ENCODE measurements around the gene TTC33.

The TTC33 gene

DNA sequence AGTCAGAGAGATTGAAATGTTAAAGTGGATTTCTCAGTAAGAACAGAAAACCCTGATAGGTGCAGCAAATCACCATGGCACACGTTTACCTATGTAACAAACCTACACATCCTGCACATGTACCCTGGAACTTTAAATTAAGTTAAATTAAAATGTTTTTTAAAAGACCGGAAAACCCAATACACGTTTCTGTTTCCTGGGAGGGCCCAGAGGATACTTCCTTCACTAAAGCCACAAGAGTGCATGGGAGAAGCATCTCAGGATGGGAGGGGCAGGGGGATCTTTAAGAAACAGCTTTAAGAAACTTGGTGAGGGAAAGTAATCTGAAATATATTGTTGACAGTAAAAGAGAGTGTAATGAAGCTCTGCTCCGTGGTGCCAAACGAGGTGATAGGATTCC, 240.8 kb downstream of the TTC33 start:
- H4K20me1 ChIP-seq (ENCODE audit: low read depth, low read length), result no peaks in the 10 kb centered on the region
- H3K36me3 ChIP-seq (ENCODE audit: low read length), result no peaks in the 10 kb centered on the region
- H3K4me3 ChIP-seq (ENCODE audit: insufficient read depth, low read length, poor library complexity, severe bottlenecking), result no peak overlapping the region
- H3F3A ChIP-seq (ENCODE audit: insufficient read depth), result no peaks in the 10 kb centered on the region
- no peak overlapping the region for H3K27ac ChIP-seq (ENCODE audit: low read depth, low read length)
- H3K4me2 ChIP-seq (ENCODE audit: low read depth, low read length, poor library complexity, severe bottlenecking), result no peak overlapping the region
- TF ChIP-seq, protein P1, sequence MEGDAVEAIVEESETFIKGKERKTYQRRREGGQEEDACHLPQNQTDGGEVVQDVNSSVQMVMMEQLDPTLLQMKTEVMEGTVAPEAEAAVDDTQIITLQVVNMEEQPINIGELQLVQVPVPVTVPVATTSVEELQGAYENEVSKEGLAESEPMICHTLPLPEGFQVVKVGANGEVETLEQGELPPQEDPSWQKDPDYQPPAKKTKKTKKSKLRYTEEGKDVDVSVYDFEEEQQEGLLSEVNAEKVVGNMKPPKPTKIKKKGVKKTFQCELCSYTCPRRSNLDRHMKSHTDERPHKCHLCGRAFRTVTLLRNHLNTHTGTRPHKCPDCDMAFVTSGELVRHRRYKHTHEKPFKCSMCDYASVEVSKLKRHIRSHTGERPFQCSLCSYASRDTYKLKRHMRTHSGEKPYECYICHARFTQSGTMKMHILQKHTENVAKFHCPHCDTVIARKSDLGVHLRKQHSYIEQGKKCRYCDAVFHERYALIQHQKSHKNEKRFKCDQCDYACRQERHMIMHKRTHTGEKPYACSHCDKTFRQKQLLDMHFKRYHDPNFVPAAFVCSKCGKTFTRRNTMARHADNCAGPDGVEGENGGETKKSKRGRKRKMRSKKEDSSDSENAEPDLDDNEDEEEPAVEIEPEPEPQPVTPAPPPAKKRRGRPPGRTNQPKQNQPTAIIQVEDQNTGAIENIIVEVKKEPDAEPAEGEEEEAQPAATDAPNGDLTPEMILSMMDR (IDR thresholded peaks at IDR 0.05; ENCODE audit: insufficient read depth, low read length, poor library complexity, severe bottlenecking), result no peak
- TF ChIP-seq EZH2phosphoT487 (conservative IDR thresholded peaks at IDR 0.05; ENCODE audit: low read length), result no peak
- no peaks in the 10 kb centered on the region for H3K27me3 ChIP-seq (ENCODE audit: low read length)
- H3K9me3 ChIP-seq (ENCODE audit: insufficient read depth, low read length), result no peaks in the 10 kb centered on the region
- no peaks in the 10 kb centered on the region for H3K79me2 ChIP-seq (ENCODE audit: insufficient read depth, low read length)
- no peak overlapping the region for H2AFZ ChIP-seq (ENCODE audit: low read depth, low read length, severe bottlenecking)
- no peaks in the 10 kb centered on the region for H3K9me2 ChIP-seq (replicated peaks; ENCODE audit: insufficient read depth, low read length)
- H3K9ac ChIP-seq (ENCODE audit: low read length), result no peak overlapping the region

DNA sequence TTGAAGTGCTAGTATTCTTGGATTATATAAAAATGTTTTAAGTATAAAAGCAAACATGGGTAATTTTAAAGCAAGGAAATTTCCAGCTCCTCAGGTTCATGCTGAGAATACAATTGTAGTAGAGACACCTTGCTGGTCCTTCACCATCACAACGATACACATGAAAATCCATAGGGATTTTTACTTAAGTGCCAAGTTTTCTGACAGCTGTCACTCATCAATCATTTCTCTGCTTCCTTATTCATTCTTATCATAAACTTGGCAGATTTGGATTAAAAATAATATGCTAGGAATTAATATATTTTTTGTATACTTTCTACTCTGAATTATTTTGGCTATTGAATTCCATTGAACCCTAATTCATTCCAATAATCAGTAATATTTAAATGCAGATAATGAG, 244.0 kb downstream of the TTC33 start:
- Histone ChIP-seq H3K9me2 (replicated peaks; ENCODE audit: insufficient read depth, low read length) (no peaks in the 10 kb centered on the region), H3K36me3 (ENCODE audit: low read length) (no peaks in the 10 kb centered on the region), H2AFZ (ENCODE audit: low read depth, low read length, severe bottlenecking) (no peak overlapping the region), H3K27ac (ENCODE audit: low read depth, low read length) (no peak overlapping the region), H3F3A (ENCODE audit: insufficient read depth) (no peaks in the 10 kb centered on the region), H4K20me1 (ENCODE audit: low read depth, low read length) (no peaks in the 10 kb centered on the region), H3K9ac (ENCODE audit: low read length) (no peak overlapping the region), H3K27me3 (ENCODE audit: low read length) (no peaks in the 10 kb centered on the region), H3K4me2 (ENCODE audit: low read depth, low read length, poor library complexity, severe bottlenecking) (no peak overlapping the region), H3K4me3 (ENCODE audit: insufficient read depth, low read length, poor library complexity, severe bottlenecking) (no peak overlapping the region), H3K79me2 (ENCODE audit: insufficient read depth, low read length) (no peaks in the 10 kb centered on the region), H3K9me3 (ENCODE audit: insufficient read depth, low read length) (no peaks in the 10 kb centered on the region)
- TF ChIP-seq, protein P1 (IDR thresholded peaks at IDR 0.05; ENCODE audit: insufficient read depth, low read length, poor library complexity, severe bottlenecking), result no peak
- TF ChIP-seq EZH2phosphoT487 (conservative IDR thresholded peaks at IDR 0.05; ENCODE audit: low read length), result no peak

DNA sequence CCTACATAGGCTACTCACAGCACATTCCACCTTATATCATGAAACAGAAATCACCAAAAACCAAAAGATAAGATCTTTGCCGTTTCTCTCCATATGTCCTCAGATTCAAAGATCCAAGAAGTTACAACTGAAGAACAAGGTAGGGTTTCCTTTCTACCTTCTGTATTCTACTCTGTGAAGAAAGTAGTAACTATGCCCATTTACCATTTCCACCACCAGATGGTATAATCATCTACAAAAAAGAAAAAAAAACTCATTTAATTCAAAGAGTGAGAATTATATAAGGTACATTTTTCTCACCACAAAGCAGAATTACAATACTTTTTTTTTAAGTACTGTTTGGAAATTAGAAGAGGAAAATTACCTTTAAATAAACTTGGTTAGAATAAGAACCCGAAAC, 248.7 kb downstream of the TTC33 start:
- H3K4me3 ChIP-seq (ENCODE audit: insufficient read depth, low read length, poor library complexity, severe bottlenecking), result no peak overlapping the region
- no peaks in the 10 kb centered on the region for H3K9me3 ChIP-seq (ENCODE audit: insufficient read depth, low read length)
- TF ChIP-seq, protein P1 (IDR thresholded peaks at IDR 0.05; ENCODE audit: insufficient read depth, low read length, poor library complexity, severe bottlenecking), result no peak
- no peak for TF ChIP-seq EZH2phosphoT487 (conservative IDR thresholded peaks at IDR 0.05; ENCODE audit: low read length)
- H2AFZ ChIP-seq (ENCODE audit: low read depth, low read length, severe bottlenecking), result no peak overlapping the region
- H3K27ac ChIP-seq (ENCODE audit: low read depth, low read length), result no peak overlapping the region
- no peaks in the 10 kb centered on the region for H3K27me3 ChIP-seq (ENCODE audit: low read length)
- H4K20me1 ChIP-seq (ENCODE audit: low read depth, low read length), result no peaks in the 10 kb centered on the region
- H3K9ac ChIP-seq (ENCODE audit: low read length), result no peak overlapping the region
- H3F3A ChIP-seq (ENCODE audit: insufficient read depth), result no peaks in the 10 kb centered on the region
- H3K36me3 ChIP-seq (ENCODE audit: low read length), result no peaks in the 10 kb centered on the region
- no peaks in the 10 kb centered on the region for H3K9me2 ChIP-seq (replicated peaks; ENCODE audit: insufficient read depth, low read length)
- no peak overlapping the region for H3K4me2 ChIP-seq (ENCODE audit: low read depth, low read length, poor library complexity, severe bottlenecking)
- H3K79me2 ChIP-seq (ENCODE audit: insufficient read depth, low read length), result no peaks in the 10 kb centered on the region

Measured in SU-DHL-6 (cell line).